ENCODE measurements around the gene SH2D2A.

SH2D2A gene

DNA sequence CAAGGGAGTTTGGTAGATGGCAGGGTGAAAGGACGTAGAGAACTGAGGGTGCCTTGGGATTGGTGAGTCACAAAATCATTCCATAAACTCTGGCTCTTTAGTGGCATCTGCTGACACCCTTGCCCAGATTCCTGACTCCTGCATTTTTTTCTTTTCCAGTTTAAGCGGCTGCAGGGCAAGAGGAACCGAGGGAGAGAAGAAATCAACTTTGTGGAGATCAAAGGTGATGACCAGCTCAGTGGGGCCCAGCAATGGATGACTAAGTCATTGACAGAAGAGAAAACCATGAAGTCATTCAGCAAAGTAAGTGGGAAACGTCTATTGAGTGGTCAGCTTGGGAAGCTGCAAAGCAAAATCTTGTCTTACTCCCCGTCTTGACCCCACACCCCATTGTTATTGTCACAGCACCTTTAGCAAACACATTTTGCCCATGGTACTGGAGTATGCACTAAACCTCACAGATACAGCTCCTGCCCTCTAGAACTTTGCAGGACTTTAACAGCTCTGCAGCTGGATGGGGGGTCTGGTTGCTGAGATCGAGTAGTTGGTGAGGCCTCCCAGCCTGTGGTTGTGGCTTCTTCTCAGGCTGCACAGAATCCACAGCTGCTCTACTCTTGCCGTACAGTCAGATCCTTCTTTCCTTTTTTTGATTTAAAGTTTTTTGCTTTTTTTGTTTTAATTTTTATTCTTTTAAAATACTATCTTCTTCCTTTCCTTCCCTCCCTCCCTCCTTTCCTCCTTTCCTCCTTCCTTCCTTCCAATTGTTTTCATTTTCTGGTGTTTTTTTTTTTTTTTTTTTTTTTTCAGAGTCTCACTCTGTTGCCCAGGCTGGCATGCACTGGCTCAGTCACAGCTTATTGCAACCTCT is 21.9 kb downstream of the SH2D2A start:
- H3K9ac ChIP-seq (ENCODE audit: low read length in 5 of 5) = no peak overlapping the region
- H3K9me3 ChIP-seq (ENCODE audit: control insufficient read depth in 5 of 5, low read length in 5 of 5) = no peaks in the 10 kb centered on the region
- H3K4me1 ChIP-seq (ENCODE audit: control insufficient read depth in 5 of 5, insufficient read depth in 5 of 5, low read length in 5 of 5) = no peaks in the 10 kb centered on the region
- H3K36me3 ChIP-seq (ENCODE audit: control insufficient read depth in 5 of 5, insufficient read depth in 5 of 5, low read length in 5 of 5) = peaks cover 37 to 88% (median 79%) of the 10 kb centered on the region in 5 donors
- no peaks in the 10 kb centered on the region for H3K27me3 ChIP-seq (ENCODE audit: control insufficient read depth in 5 of 5, insufficient read depth in 4 of 5, low read length in 5 of 5)
- H3K4me3 ChIP-seq (ENCODE audit: low read depth in 1 of 5, low read length in 5 of 5) = no peak overlapping the region
- no peak overlapping the region for H3K27ac ChIP-seq (ENCODE audit: low read depth, low read length)

DNA sequence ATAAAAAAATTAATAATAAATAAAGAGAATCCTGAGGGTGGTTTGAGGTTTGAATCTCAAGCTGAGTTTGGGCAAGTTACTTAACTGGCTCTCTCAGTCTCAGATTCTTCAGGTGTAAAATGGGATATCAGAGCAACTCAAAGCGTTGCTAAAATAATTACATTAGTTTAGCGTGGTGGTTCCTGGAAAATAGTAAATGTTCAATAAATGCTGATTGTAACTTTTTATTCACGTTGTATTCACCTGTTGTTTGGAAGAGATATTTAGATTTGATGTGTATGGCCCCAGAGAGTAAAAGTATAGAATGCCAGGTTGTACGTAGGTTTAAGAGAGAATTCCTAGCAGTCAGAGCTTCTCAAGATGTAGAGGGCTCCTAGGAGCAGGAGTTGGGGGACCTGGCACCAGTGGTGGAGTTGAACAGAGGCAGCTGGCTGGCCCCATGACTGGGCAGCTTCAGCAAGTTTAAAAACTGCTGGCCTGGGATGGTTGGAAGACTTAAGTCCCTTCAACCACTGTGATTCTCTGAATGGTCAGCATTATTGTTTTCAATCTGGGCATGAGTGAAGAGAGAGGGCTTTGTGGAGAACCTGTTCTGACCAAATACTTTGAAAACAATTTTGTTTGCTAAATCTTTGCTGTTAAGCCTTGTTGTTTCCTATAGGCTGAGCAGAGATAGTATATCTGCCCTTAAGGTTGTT is 26.9 kb downstream of the SH2D2A start:
- Histone ChIP-seq H3K36me3 (ENCODE audit: control insufficient read depth in 5 of 5, insufficient read depth in 5 of 5, low read length in 5 of 5) (peaks cover 26 to 68% (median 59%) of the 10 kb centered on the region in 5 donors), H3K4me1 (ENCODE audit: control insufficient read depth in 5 of 5, insufficient read depth in 5 of 5, low read length in 5 of 5) (peaks cover 0 to 3% (median 0%) of the 10 kb centered on the region in 5 donors), H3K27me3 (ENCODE audit: control insufficient read depth in 5 of 5, insufficient read depth in 4 of 5, low read length in 5 of 5) (no peaks in the 10 kb centered on the region), H3K27ac (ENCODE audit: low read depth, low read length) (no peak overlapping the region), H3K9me3 (ENCODE audit: control insufficient read depth in 5 of 5, low read length in 5 of 5) (no peaks in the 10 kb centered on the region), H3K4me3 (ENCODE audit: low read depth in 1 of 5, low read length in 5 of 5) (no peak overlapping the region), H3K9ac (ENCODE audit: low read length in 5 of 5) (no peak overlapping the region)

GRCh38 chr1:156788136-156788535 is 28.5 kb downstream of the SH2D2A start:
- H3K27me3 ChIP-seq (ENCODE audit: control insufficient read depth in 5 of 5, insufficient read depth in 4 of 5, low read length in 5 of 5) = no peaks in the 10 kb centered on the region
- no peak overlapping the region for H3K27ac ChIP-seq (ENCODE audit: low read depth, low read length)
- H3K36me3 ChIP-seq (ENCODE audit: control insufficient read depth in 5 of 5, insufficient read depth in 5 of 5, low read length in 5 of 5) = peaks cover 17 to 64% (median 57%) of the 10 kb centered on the region in 5 donors
- H3K4me3 ChIP-seq (ENCODE audit: low read depth in 1 of 5, low read length in 5 of 5) = no peak overlapping the region
- no peak overlapping the region for H3K9ac ChIP-seq (ENCODE audit: low read length in 5 of 5)
- no peaks in the 10 kb centered on the region for H3K9me3 ChIP-seq (ENCODE audit: control insufficient read depth in 5 of 5, low read length in 5 of 5)
- H3K4me1 ChIP-seq (ENCODE audit: control insufficient read depth in 5 of 5, insufficient read depth in 5 of 5, low read length in 5 of 5) = peaks cover 0 to 3% (median 0%) of the 10 kb centered on the region in 5 donors

DNA sequence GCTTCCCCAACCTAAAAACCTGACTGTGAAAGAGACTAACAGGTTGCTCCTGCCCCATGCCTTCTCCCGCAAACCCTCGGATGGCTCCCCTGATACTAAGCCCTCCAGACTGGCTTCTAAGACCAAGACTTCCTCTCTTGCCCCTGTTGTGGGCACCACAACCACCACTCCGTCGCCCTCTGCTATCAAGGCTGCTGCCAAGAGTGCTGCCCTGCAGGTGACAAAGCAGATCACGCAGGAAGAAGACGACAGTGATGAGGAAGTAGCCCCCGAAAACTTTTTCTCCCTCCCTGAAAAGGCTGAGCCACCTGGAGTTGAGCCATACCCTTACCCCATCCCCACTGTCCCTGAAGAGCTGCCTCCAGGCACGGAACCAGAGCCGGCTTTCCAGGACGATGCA is 30.0 kb downstream of the SH2D2A start:
- Histone ChIP-seq H3K4me3 (ENCODE audit: low read depth in 1 of 5, low read length in 5 of 5) (no peak overlapping the region), H3K36me3 (ENCODE audit: control insufficient read depth in 5 of 5, insufficient read depth in 5 of 5, low read length in 5 of 5) (peaks cover 15 to 59% (median 49%) of the 10 kb centered on the region in 5 donors), H3K27me3 (ENCODE audit: control insufficient read depth in 5 of 5, insufficient read depth in 4 of 5, low read length in 5 of 5) (no peaks in the 10 kb centered on the region), H3K9me3 (ENCODE audit: control insufficient read depth in 5 of 5, low read length in 5 of 5) (no peaks in the 10 kb centered on the region), H3K27ac (ENCODE audit: low read depth, low read length) (no peak overlapping the region), H3K4me1 (ENCODE audit: control insufficient read depth in 5 of 5, insufficient read depth in 5 of 5, low read length in 5 of 5) (peaks cover 2 to 7% (median 7%) of the 10 kb centered on the region in 5 donors), H3K9ac (ENCODE audit: low read length in 5 of 5) (no peak overlapping the region)

DNA sequence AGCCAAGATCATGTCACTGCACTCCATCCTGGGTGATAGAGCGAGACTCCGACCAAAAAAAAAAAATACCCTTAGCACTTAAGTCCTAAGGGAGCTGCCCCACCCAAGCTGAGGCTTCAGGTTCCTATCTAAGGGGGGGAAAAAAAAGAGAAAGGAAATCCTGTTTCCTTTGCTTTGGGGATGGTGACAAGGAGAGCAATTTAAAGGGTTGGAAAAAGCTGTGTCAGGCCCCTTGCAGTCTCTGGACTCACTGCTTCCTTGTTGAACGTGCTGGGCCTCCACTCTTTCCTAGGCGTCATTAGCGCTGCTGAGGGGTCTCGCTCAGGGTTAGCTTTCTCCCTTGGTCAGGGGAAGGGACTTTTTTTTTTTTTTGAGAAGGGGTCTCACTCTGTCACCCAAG is 31.2 kb downstream of the SH2D2A start:
- Histone ChIP-seq H3K27ac (ENCODE audit: low read depth, low read length) (no peak overlapping the region), H3K27me3 (ENCODE audit: control insufficient read depth in 5 of 5, insufficient read depth in 4 of 5, low read length in 5 of 5) (no peaks in the 10 kb centered on the region), H3K4me1 (ENCODE audit: control insufficient read depth in 5 of 5, insufficient read depth in 5 of 5, low read length in 5 of 5) (peaks cover 2 to 11% (median 9%) of the 10 kb centered on the region in 5 donors), H3K9ac (ENCODE audit: low read length in 5 of 5) (no peak overlapping the region), H3K9me3 (ENCODE audit: control insufficient read depth in 5 of 5, low read length in 5 of 5) (no peaks in the 10 kb centered on the region), H3K36me3 (ENCODE audit: control insufficient read depth in 5 of 5, insufficient read depth in 5 of 5, low read length in 5 of 5) (peaks cover 10 to 49% (median 40%) of the 10 kb centered on the region in 5 donors), H3K4me3 (ENCODE audit: low read depth in 1 of 5, low read length in 5 of 5) (no peak overlapping the region)

DNA sequence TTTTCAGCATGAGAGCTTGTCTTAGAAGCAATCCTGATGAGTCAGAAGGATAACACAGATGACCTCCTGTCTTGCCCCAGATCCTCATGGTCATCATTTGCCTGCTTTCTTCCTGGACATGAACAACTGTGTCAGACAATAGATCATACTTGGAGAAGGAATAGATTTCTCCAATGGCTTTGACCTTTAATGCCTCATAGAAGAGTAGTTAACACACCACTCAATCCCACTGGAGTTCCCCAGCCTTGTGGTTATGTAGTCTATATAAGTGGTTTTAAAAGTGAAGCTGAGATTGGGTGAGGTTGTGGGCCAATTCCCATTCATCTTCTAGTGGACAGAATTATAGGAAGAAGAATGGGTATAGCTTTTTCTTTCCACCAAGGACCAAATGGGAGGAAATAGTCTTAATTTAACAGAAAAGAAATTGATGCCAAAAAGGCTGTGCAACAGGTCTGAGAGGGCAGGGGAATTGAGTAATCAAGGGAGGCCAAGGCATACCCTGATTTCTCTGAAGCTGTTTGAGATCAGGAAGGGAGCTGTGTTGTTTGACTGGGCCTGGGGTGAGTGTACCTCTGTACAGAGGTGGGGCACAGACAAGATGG is 35.0 kb downstream of the SH2D2A start:
- Histone ChIP-seq H3K27me3 (ENCODE audit: control insufficient read depth in 5 of 5, insufficient read depth in 4 of 5, low read length in 5 of 5) (no peaks in the 10 kb centered on the region), H3K27ac (ENCODE audit: low read depth, low read length) (peak overlapping the region; percentile 14), H3K9me3 (ENCODE audit: control insufficient read depth in 5 of 5, low read length in 5 of 5) (no peaks in the 10 kb centered on the region), H3K36me3 (ENCODE audit: control insufficient read depth in 5 of 5, insufficient read depth in 5 of 5, low read length in 5 of 5) (peaks cover 6 to 36% (median 26%) of the 10 kb centered on the region in 5 donors), H3K4me3 (ENCODE audit: low read depth in 1 of 5, low read length in 5 of 5) (no peak overlapping the region), H3K4me1 (ENCODE audit: control insufficient read depth in 5 of 5, insufficient read depth in 5 of 5, low read length in 5 of 5) (peaks cover 2 to 17% (median 13%) of the 10 kb centered on the region in 5 donors), H3K9ac (ENCODE audit: low read length in 5 of 5) (peak overlapping the region in 2 of 5 donors; percentile 28 to 52)

GRCh38 chr1:156777573-156777972 is 39.1 kb downstream of the SH2D2A start:
- H3K36me3 ChIP-seq (ENCODE audit: control insufficient read depth in 5 of 5, insufficient read depth in 5 of 5, low read length in 5 of 5) = peaks cover 3 to 12% (median 3%) of the 10 kb centered on the region in 5 donors

GRCh38 chr1:156776942-156777341 is 39.7 kb downstream of the SH2D2A start:
- H3K36me3 ChIP-seq (ENCODE audit: control insufficient read depth in 5 of 5, insufficient read depth in 5 of 5, low read length in 5 of 5) = peaks cover 0 to 8% (median 0%) of the 10 kb centered on the region in 5 donors
- peaks cover 1 to 33% (median 25%) of the 10 kb centered on the region in 5 donors for H3K4me1 ChIP-seq (ENCODE audit: control insufficient read depth in 5 of 5, insufficient read depth in 5 of 5, low read length in 5 of 5)
- peak overlapping the region in 2 of 5 donors; percentile 13 to 51 for H3K9ac ChIP-seq (ENCODE audit: low read length in 5 of 5)
- H3K9me3 ChIP-seq (ENCODE audit: control insufficient read depth in 5 of 5, low read length in 5 of 5) = no peaks in the 10 kb centered on the region
- no peaks in the 10 kb centered on the region for H3K27me3 ChIP-seq (ENCODE audit: control insufficient read depth in 5 of 5, insufficient read depth in 4 of 5, low read length in 5 of 5)
- H3K4me3 ChIP-seq (ENCODE audit: low read depth in 1 of 5, low read length in 5 of 5) = no peak overlapping the region
- no peak overlapping the region for H3K27ac ChIP-seq (ENCODE audit: low read depth, low read length)

More at GRCh38 chr1:156777573-156777972, 39.1 kb downstream of the SH2D2A start:
- Histone ChIP-seq H3K9ac (ENCODE audit: low read length in 5 of 5) (peak overlapping the region in 3 of 5 donors; percentile 9 to 35 (median 13)), H3K4me1 (ENCODE audit: control insufficient read depth in 5 of 5, insufficient read depth in 5 of 5, low read length in 5 of 5) (peaks cover 3 to 33% (median 28%) of the 10 kb centered on the region in 5 donors), H3K27me3 (ENCODE audit: control insufficient read depth in 5 of 5, insufficient read depth in 4 of 5, low read length in 5 of 5) (no peaks in the 10 kb centered on the region), H3K27ac (ENCODE audit: low read depth, low read length) (no peak overlapping the region), H3K9me3 (ENCODE audit: control insufficient read depth in 5 of 5, low read length in 5 of 5) (no peaks in the 10 kb centered on the region), H3K4me3 (ENCODE audit: low read depth in 1 of 5, low read length in 5 of 5) (no peak overlapping the region)

- Histone ChIP-seq H3K4me1 (ENCODE audit: control insufficient read depth in 5 of 5, insufficient read depth in 5 of 5, low read length in 5 of 5) (peaks cover 1 to 35% (median 21%) of the 10 kb centered on the region in 5 donors), H3K36me3 (ENCODE audit: control insufficient read depth in 5 of 5, insufficient read depth in 5 of 5, low read length in 5 of 5) (peaks cover 1 to 14% (median 6%) of the 10 kb centered on the region in 5 donors), H3K9me3 (ENCODE audit: control insufficient read depth in 5 of 5, low read length in 5 of 5) (no peaks in the 10 kb centered on the region), H3K4me3 (ENCODE audit: low read depth in 1 of 5, low read length in 5 of 5) (no peak overlapping the region), H3K27ac (ENCODE audit: low read depth, low read length) (no peak overlapping the region), H3K9ac (ENCODE audit: low read length in 5 of 5) (no peak overlapping the region), H3K27me3 (ENCODE audit: control insufficient read depth in 5 of 5, insufficient read depth in 4 of 5, low read length in 5 of 5) (no peaks in the 10 kb centered on the region)
Observed at GRCh38 chr1:156775799-156776198, 40.8 kb downstream of the SH2D2A start.
